Tongue (tissue), 2 donors: ENCODE measurements around the gene KIAA1217. TPM values are rescaled to one million over a fixed set of nuclear protein-coding genes. Genes with fewer than 3 reads are reported as not detected.
"Not testable (repeated sequence)": the region's sequence is repeated elsewhere in the genome, so short reads cannot be mapped to it uniquely, and the experiment has no call there.

ENCODE experiments used
- DNase-seq: peaks from one replicate; pipeline ENCODE4 v3.0.0-alpha.2; 2015
- total RNA-seq: library from RNA; depleted of rRNA; stranded (reverse); fragments of >200 nt; gene quantifications from one replicate; pipeline ENCODE4 v1.2.3, GENCODE V29; 2014

The KIAA1217 gene
- total RNA-seq, 1 donor from 2014 or later, result 36.0 TPM

GRCh38 chr10:24442234-24442633, 233.3 kb downstream of the KIAA1217 start:
- DNase-seq, result no peak

GRCh38 chr10:24442641-24443174, 233.8 kb downstream of the KIAA1217 start:
- not testable (repeated sequence) for DNase-seq

GRCh38 chr10:24444337-24444736, 235.4 kb downstream of the KIAA1217 start:
- no peak for DNase-seq

GRCh38 chr10:24445958-24446357, 237.0 kb downstream of the KIAA1217 start:
- DNase-seq, result not testable (repeated sequence)

- no peak for DNase-seq
Measured at GRCh38 chr10:24446739-24447138, 237.8 kb downstream of the KIAA1217 start.

- no peak for DNase-seq
Measured at GRCh38 chr10:24448351-24448999, 239.5 kb downstream of the KIAA1217 start.

GRCh38 chr10:24449321-24449740, 240.4 kb downstream of the KIAA1217 start:
- peak; percentile 59 for DNase-seq

- DNase-seq, result no peak
Measured at GRCh38 chr10:24449769-24450310, 240.9 kb downstream of the KIAA1217 start.

- DNase-seq, result no peak
Measured at GRCh38 chr10:24451325-24451820, 242.4 kb downstream of the KIAA1217 start.

GRCh38 chr10:24452030-24452429, 243.1 kb downstream of the KIAA1217 start:
- DNase-seq, result no peak

GRCh38 chr10:24453404-24453830, 244.5 kb downstream of the KIAA1217 start:
- DNase-seq, result no peak

GRCh38 chr10:24453973-24454372, 245.0 kb downstream of the KIAA1217 start:
- DNase-seq, result no peak

- no peak for DNase-seq
Measured at GRCh38 chr10:24455447-24455846, 246.5 kb downstream of the KIAA1217 start.

GRCh38 chr10:24456322-24456721, 247.4 kb downstream of the KIAA1217 start:
- DNase-seq, result no peak

GRCh38 chr10:24457661-24458318, 248.9 kb downstream of the KIAA1217 start:
- DNase-seq, result peak; percentile 44

- DNase-seq, result no peak
Measured at GRCh38 chr10:24459836-24460235, 250.9 kb downstream of the KIAA1217 start.

- DNase-seq, result no peak
Measured at GRCh38 chr10:24462291-24462813, 253.4 kb downstream of the KIAA1217 start.

- DNase-seq, result no peak
Measured at GRCh38 chr10:24462889-24463552, 254.1 kb downstream of the KIAA1217 start.

GRCh38 chr10:24463611-24464426, 254.9 kb downstream of the KIAA1217 start:
- peak; percentile 67 for DNase-seq

- DNase-seq, result no peak
Measured at GRCh38 chr10:24465124-24465874, 256.4 kb downstream of the KIAA1217 start.
